ENCODE measurements around the gene VIL1. TPM values are rescaled to one million over a fixed set of nuclear protein-coding genes. Genes with fewer than 3 reads are reported as not detected.

VIL1 gene
- total RNA-seq, 6 experiments from 2014 or later: 2.1 to 118 (median 19.1) TPM

DNA sequence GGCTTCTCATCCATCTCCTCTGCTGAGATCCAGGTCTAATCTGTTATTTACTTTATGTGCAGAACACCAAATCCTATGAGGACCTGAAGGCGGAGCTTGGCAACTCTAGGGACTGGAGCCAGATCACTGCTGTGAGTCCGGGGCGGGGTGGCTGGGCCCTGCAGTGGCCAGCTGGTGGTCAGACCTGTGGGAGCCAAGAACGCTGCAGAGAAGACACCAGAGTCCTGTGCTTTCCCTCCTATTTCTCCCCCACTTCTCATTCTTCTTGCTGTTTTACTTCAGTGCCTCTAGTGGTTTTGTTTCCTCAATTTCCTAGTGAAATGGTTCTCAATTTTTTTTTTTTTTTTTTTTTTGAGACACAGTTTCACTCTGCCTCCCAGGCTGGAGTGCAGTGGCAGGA lies 19.7 kb downstream of the VIL1 start:
- Histone ChIP-seq H3K9me3 (no peaks in the 10 kb centered on the region), H3K36me3 (peaks cover 0 to 19% (median 0%) of the 10 kb centered on the region in 4 donors), H3K4me3 (no peak overlapping the region), H3K27me3 (no peaks in the 10 kb centered on the region), H3K27ac (no peak overlapping the region), H3K4me1 (peaks cover 0 to 5% (median under 1%) of the 10 kb centered on the region in 4 donors)
- DNase-seq: peak in 1 of 3 donors; percentile 37
- TF ChIP-seq, protein P1, sequence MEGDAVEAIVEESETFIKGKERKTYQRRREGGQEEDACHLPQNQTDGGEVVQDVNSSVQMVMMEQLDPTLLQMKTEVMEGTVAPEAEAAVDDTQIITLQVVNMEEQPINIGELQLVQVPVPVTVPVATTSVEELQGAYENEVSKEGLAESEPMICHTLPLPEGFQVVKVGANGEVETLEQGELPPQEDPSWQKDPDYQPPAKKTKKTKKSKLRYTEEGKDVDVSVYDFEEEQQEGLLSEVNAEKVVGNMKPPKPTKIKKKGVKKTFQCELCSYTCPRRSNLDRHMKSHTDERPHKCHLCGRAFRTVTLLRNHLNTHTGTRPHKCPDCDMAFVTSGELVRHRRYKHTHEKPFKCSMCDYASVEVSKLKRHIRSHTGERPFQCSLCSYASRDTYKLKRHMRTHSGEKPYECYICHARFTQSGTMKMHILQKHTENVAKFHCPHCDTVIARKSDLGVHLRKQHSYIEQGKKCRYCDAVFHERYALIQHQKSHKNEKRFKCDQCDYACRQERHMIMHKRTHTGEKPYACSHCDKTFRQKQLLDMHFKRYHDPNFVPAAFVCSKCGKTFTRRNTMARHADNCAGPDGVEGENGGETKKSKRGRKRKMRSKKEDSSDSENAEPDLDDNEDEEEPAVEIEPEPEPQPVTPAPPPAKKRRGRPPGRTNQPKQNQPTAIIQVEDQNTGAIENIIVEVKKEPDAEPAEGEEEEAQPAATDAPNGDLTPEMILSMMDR (IDR thresholded peaks at IDR 0.05): no peak
- TF ChIP-seq POLR2A (IDR thresholded peaks at IDR 0.05): no peak
- intact Hi-C loops (cut with DNase I): no loop called here
- peak in 3 of 4 donors; percentile 30 to 46 (median 37) for ATAC-seq
- WGBS (ENCODE audit: insufficient coverage, low coverage, low lambda C conversion rate, missing lambda C conversion rate): 63% methylated on average over 1 of the region's 4 CpGs

DNA sequence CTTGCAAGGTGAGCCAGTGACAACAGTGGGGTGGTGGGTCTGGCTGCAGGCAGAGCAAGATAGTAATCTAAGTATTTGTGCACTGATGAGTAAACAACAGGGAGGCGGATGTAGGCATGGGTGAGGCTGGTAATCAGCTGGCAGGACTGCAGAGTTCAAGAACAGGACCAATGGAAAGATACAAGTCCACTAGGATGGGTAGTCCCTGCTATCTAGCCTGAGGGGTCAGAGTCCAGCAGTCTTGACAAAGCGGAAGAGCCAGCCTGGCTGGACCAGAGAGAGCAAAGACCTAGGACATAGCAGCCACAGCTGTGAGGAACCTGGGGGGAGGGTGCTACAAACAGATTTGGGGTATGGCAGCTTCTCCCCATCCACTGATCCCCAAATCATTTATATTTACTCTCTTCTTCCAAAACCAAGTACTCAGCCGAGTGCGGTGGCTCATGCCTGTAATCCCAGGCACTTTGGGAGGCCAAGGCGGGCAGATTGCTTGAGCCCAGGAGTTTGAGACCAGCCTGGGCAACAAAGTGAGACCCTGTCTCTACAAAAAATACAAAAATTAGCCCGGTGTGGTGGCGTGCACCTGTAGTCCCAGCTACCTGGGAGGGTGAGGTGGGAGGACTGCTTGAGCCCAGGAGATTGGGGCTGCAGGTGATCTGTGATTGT lies 25.9 kb downstream of the VIL1 start:
- Histone ChIP-seq H3K4me1 (peaks cover 0 to 36% (median 9%) of the 10 kb centered on the region in 4 donors), H3K9me3 (no peaks in the 10 kb centered on the region), H3K27ac (peak overlapping the region in 2 of 3 donors; percentile 59 to 67), H3K27me3 (no peaks in the 10 kb centered on the region), H3K36me3 (peaks cover 0 to 27% (median 4%) of the 10 kb centered on the region in 4 donors), H3K4me3 (no peak overlapping the region)
- intact Hi-C loops (cut with DNase I): no loop called here
- ATAC-seq: peak; percentile 94 to 99 (median 96)
- TF ChIP-seq, protein P1 (IDR thresholded peaks at IDR 0.05): no peak
- TF ChIP-seq POLR2A (IDR thresholded peaks at IDR 0.05): peak; percentile 30
- DNase-seq: peak; percentile 74 to 92 (median 84)
- WGBS (ENCODE audit: insufficient coverage, low coverage, low lambda C conversion rate, missing lambda C conversion rate): 64% methylated on average over 6 of the region's 7 CpGs

DNA sequence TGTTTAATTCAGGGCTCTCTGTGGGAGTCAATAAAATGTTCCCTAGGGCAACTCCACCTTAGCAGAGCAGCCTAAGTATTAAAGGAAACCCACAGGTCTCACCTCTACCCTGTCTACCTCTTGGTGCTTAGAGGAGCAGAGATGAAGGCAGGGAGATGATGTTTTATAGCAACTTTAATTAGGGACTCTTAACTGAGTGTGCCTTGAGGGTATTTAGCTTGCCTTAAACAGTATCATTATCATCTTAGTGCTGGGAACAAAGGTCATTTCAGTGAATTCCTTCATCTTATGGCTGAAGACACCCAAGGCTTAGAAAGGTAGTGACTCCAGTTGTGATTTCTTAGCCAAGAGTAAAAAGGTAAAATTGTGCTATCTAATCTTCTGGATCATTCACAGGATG lies 26.7 kb downstream of the VIL1 start:
- Histone ChIP-seq H3K4me3 (no peak overlapping the region), H3K9me3 (no peaks in the 10 kb centered on the region), H3K27ac (peak overlapping the region in 2 of 3 donors; percentile 59 to 67), H3K36me3 (peaks cover 0 to 23% (median 5%) of the 10 kb centered on the region in 4 donors), H3K4me1 (peaks cover 0 to 36% (median 9%) of the 10 kb centered on the region in 4 donors), H3K27me3 (no peaks in the 10 kb centered on the region)
- ATAC-seq (no peak), DNase-seq (no peak)
- intact Hi-C loops (cut with DNase I): no loop called here
- TF ChIP-seq POLR2A (IDR thresholded peaks at IDR 0.05): no peak
- TF ChIP-seq, protein P1 (IDR thresholded peaks at IDR 0.05): no peak

DNA sequence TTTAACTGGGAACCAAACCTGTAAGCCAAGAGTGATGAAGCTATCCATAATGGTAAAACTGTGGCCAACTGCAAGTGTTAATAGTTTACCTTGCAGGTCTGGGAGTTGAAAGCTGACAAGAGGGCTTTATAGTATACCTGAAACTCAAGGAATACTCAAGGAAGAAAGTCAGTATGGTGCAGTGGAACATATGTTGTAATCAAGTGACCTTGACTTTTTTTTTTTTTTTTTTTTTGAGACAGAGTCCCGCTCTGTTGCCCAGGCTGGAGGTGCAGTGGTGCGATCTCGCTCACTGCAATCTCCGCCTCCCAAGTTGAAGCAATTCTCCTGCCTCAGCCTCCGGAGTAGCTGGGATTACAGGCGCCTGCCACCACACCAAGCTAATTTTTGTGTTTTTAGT lies 27.6 kb downstream of the VIL1 start:
- Histone ChIP-seq H3K4me1 (peaks cover 0 to 36% (median 9%) of the 10 kb centered on the region in 4 donors), H3K27me3 (no peaks in the 10 kb centered on the region), H3K27ac (no peak overlapping the region), H3K36me3 (peaks cover 0 to 23% (median 5%) of the 10 kb centered on the region in 4 donors), H3K9me3 (no peaks in the 10 kb centered on the region), H3K4me3 (no peak overlapping the region)
- intact Hi-C loops (cut with DNase I): no loop called here
- DNase-seq (no peak), ATAC-seq (no peak)
- TF ChIP-seq POLR2A (IDR thresholded peaks at IDR 0.05): no peak
- TF ChIP-seq, protein P1 (IDR thresholded peaks at IDR 0.05): no peak
- 100% methylated on average over 6 of the region's 6 CpGs for WGBS (ENCODE audit: insufficient coverage, low coverage, low lambda C conversion rate, missing lambda C conversion rate)
